ENCODE results near the gene UTP11.

Gene UTP11

GRCh38 chr1:38003261-38004250 lies 9.0 kb upstream of the UTP11 start:
- no peak for DNase-seq (ENCODE audit: low read depth)

GRCh38 chr1:38004284-38005108 lies 8.0 kb upstream of the UTP11 start:
- DNase-seq (ENCODE audit: low read depth): no peak

- no peak for DNase-seq (ENCODE audit: low read depth)
Observed at GRCh38 chr1:38005195-38006007, 7.1 kb upstream of the UTP11 start, which contains the start of gene FHL3. Gene FHL3, minus strand, starts transcription at chr1:38005514. Its CDS starts 6,102 bp downstream, at chr1:37999412.

- no peak for DNase-seq (ENCODE audit: low read depth)
Observed at GRCh38 chr1:38006008-38006828, 6.3 kb upstream of the UTP11 start.

GRCh38 chr1:38009088-38009840 lies 3.3 kb upstream of the UTP11 start:
- no peak for DNase-seq (ENCODE audit: low read depth)

- DNase-seq (ENCODE audit: low read depth): no peak
Observed at GRCh38 chr1:38009841-38010180, 2.7 kb upstream of the UTP11 start.

GRCh38 chr1:38013227-38013622 lies 691 bp downstream of the UTP11 start:
- no peak for DNase-seq (ENCODE audit: low read depth)

- DNase-seq (ENCODE audit: low read depth): no peak
Observed at GRCh38 chr1:38014171-38014570, 1.6 kb downstream of the UTP11 start.

GRCh38 chr1:38014724-38015424 lies 2.3 kb downstream of the UTP11 start:
- no peak for DNase-seq (ENCODE audit: low read depth)

- no peak for DNase-seq (ENCODE audit: low read depth)
Observed at GRCh38 chr1:38015978-38016725, 3.6 kb downstream of the UTP11 start.

- DNase-seq (ENCODE audit: low read depth): no peak
Observed at GRCh38 chr1:38018864-38019343, 6.4 kb downstream of the UTP11 start.

GRCh38 chr1:38020396-38020795 lies 7.9 kb downstream of the UTP11 start:
- no peak for DNase-seq (ENCODE audit: low read depth)

GRCh38 chr1:38021969-38022368 lies 9.4 kb downstream of the UTP11 start:
- DNase-seq (ENCODE audit: low read depth): no peak

GRCh38 chr1:38022810-38023209 lies 10.3 kb downstream of the UTP11 start:
- no peak for DNase-seq (ENCODE audit: low read depth)

GRCh38 chr1:38025233-38025632 lies 12.7 kb downstream of the UTP11 start:
- DNase-seq (ENCODE audit: low read depth): no peak

GRCh38 chr1:38025664-38026063 lies 13.1 kb downstream of the UTP11 start:
- no peak for DNase-seq (ENCODE audit: low read depth)

GRCh38 chr1:38026592-38027200 lies 14.2 kb downstream of the UTP11 start:
- DNase-seq (ENCODE audit: low read depth): no peak
